HFF-Myc (cell line): ENCODE results near the gene TNRC18.

Source experiments
- DNase-seq: peaks from one replicate; pipeline ENCODE4 v3.0.0-alpha.2; 2011; ENCODE audit warnings: low read depth; ENCODE audit errors: extremely low read depth
- H3K4me3 ChIP-seq: replicated peaks from 2 replicates; pipeline ENCODE4 v1.5.1; 2011; ENCODE audit warnings: low read depth, mild to moderate bottlenecking, control low read depth, low read length
- TF ChIP-seq, protein P1 (sequence below): IDR thresholded peaks from 2 replicates; pipeline ENCODE4 v1.5.1; 2012; ENCODE audit warnings: mild to moderate bottlenecking, low read depth, low read length, control low read depth; ENCODE audit errors: missing control alignments

Gene TNRC18

DNA sequence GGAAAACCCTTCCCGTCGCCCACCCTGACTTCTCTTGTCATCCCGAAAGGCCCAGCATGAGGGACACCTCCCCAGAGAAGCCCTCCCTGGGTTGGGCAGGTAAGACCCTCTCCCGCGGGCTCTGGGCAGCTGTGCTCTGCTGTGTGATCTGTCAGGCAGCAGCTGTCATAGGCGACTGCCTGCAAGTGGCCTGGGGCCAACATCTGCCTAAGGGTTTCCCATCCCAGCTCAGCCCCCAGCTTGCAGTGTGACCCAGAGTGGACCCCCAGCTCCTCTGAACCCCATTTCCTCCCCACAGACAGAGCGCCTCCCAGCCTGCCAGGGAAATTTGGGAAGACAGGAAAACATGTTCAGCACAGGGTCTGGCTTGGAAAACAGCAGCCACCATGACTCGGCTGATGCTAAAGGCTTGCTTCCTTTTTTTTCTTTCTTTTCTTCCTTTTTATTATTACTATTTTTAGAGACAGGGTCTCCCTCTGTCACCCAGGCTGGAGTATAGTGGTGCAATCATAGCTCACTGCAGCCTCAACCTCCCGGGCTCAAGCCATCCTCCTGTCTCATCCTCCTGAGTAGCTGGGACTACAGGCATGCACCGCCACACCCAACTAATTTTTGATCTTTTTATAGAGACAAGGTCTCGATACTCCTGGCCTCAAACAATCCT, 18.3 kb upstream of the TNRC18 start:
- TF ChIP-seq, protein P1, sequence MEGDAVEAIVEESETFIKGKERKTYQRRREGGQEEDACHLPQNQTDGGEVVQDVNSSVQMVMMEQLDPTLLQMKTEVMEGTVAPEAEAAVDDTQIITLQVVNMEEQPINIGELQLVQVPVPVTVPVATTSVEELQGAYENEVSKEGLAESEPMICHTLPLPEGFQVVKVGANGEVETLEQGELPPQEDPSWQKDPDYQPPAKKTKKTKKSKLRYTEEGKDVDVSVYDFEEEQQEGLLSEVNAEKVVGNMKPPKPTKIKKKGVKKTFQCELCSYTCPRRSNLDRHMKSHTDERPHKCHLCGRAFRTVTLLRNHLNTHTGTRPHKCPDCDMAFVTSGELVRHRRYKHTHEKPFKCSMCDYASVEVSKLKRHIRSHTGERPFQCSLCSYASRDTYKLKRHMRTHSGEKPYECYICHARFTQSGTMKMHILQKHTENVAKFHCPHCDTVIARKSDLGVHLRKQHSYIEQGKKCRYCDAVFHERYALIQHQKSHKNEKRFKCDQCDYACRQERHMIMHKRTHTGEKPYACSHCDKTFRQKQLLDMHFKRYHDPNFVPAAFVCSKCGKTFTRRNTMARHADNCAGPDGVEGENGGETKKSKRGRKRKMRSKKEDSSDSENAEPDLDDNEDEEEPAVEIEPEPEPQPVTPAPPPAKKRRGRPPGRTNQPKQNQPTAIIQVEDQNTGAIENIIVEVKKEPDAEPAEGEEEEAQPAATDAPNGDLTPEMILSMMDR, result no peak
- no peak for DNase-seq
- H3K4me3 ChIP-seq, result no peak overlapping the region

DNA sequence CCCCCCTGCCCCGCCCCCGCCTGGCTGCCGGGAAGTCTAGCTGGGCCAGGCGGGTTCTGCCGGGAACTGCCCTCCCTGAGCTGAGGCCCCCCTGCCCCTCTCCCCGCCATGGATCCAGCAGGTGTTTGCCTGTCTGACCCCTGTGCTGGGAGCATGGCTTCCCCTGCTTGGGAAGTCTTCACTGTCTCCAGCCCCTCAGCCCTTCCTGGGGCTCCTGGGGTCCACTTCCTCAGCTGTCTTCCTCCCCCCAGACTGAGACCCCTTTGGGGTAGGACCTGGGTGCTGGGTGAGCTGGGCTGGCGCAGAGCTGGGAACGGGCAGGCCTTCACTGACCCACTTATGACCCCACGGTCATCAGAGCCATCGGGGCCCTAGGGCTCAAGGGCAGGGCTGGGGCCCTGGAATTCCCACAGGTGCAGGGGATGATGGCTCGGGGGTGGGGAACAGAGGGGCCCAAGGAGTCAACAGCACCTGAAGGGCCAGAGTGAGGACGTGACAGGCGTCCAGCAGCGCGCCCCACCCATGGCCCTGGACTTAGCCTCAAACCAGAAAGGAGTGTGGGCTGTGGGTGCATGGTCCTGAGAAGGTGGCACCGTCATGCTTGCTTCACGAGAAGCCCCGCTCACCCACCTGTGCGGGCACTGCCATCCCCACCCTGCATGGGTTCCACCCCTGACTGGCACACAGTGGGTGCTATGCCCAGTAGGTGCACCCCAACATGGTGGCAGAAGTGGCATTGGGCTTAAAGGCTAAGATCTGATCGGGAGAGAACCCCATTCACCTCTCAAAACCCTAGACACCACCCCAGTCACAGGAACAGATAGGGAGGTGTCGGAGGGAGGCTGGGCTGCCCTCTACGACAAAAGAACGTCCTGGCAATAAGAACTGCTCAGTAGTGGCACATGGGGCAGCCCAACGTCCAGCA, 16.2 kb upstream of the TNRC18 start:
- TF ChIP-seq, protein P1, result no peak
- H3K4me3 ChIP-seq, result no peak overlapping the region
- no peak for DNase-seq

DNA sequence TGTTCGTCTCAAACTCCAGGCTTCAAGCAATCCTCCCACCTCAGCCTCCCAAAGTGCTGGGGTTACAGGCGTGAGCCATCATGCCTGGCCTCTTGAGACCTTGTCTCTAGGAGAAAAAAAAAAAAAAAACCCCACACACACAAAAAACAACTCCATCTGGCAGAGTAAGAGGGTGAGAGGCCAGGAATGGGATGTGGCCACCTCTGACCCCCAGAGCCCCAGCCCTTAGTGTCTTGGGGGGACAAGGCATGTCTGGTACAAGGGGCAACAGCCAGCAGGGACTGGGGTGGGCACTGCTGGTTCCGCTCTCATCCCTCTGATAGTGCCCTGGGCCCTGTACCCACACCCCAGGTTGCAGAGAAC, 15.6 kb upstream of the TNRC18 start:
- DNase-seq, result no peak
- no peak overlapping the region for H3K4me3 ChIP-seq
- TF ChIP-seq, protein P1, result no peak

DNA sequence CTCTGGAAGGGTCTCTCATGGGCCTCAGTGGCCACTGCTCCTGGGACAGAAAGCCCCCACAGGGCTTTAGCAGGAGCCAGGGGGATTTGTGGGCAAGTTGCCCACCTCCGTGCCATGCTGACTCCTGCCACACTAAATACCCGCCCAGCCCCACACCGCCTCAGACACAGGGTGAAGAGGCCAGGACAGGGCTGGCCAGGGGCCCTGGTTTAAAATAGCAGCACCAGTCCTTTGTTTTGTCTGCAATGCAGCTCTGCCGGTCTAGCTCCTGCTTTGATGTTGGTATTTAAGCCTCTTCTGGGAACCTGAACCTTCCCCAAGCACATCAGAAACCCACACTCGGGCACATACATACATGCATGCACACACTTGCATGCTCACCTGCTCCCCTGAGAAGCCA, 14.4 kb upstream of the TNRC18 start:
- no peak overlapping the region for H3K4me3 ChIP-seq
- TF ChIP-seq, protein P1, result no peak
- DNase-seq, result no peak

DNA sequence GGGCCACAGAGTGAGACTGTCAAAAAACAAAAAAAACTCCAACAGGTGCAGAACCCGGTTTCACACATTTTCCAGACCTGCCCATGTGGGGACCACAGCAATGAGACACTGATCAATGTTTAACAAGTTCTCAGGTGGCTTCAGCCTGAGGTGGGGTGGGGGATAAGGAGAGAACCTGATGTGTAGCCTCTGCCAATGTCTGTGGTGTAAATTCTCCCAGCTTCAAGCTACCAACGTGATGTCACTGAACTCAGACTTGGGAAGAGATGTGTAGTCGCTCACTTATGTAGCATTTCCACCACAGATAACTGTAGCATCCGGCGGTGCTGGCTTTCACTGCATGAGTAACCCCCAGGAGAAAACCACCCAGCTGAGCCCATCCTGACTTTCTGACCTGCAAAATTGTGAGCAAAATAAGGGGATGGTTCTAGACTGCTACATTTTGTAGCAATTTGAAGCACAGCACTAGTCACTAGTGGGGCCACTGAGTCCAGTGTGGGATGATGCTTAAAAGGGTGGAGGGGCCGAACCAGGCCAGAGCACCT, 13.8 kb upstream of the TNRC18 start:
- H3K4me3 ChIP-seq, result no peak overlapping the region
- TF ChIP-seq, protein P1, result no peak
- no peak for DNase-seq

DNA sequence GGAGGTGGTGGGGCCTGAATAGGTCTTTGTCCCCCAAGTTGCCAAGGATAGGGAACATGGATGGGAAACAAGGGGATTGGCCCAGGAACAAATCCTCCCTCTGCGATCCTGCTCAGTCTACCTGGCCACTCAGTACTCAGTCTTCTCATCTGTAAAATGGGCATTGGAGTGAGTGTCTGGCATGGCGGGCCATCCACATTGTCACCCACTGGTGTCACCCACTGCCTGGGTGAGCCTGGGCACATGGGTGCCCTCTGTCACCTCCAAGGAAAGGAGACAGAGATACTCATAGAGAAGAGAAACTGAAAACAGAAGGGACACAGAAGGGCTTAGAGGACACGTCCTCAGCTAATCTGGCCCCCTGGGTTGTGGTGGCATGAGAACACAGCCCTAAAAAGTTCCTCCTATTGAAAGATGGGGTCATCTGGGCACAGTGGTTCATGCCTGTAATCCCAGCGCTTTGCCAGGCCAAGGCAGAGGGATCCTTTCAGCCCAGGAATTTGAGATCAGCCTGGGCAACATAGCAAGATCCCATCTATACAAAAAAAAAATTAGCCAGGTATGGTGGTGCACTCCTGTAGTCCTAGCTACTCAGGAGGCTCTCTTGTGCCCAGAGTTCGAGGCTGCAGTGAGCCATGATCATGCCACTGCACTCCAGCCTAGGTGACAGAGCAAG, 12.5 kb upstream of the TNRC18 start:
- no peak for DNase-seq
- TF ChIP-seq, protein P1, result no peak
- H3K4me3 ChIP-seq, result no peak overlapping the region
